Stimulated activated naive CD8-positive, alpha-beta T cell treated with anti-CD3 and anti-CD28 coated beads, Interleukin-15, Interleukin-2, amounts not matched to agents 100 ng/mL and 50 ng/mL, for 24 hours (primary cell): ENCODE measurements around the gene PPP2R2D.

Experiments used
- H3K27ac Mint-ChIP-seq: one replicate; pipeline ENCODE4 v1.8.0; 2021; ENCODE audit warnings: mild to moderate bottlenecking, mixed read lengths
- H3K27me3 Mint-ChIP-seq: one replicate; pipeline ENCODE4 v1.8.0; 2021; ENCODE audit warnings: mixed read lengths
- H3K36me3 Mint-ChIP-seq: one replicate; pipeline ENCODE4 v1.8.0; 2021; ENCODE audit warnings: low read depth, mixed read lengths
- H3K4me1 Mint-ChIP-seq: one replicate; pipeline ENCODE4 v1.8.0; 2021; ENCODE audit warnings: low read depth, mixed read lengths
- H3K4me3 Mint-ChIP-seq: one replicate; pipeline ENCODE4 v1.8.0; 2021; ENCODE audit warnings: mild to moderate bottlenecking, mixed read lengths
- H3K9me3 Mint-ChIP-seq: one replicate; pipeline ENCODE4 v1.8.0; 2021; ENCODE audit warnings: mixed read lengths

PPP2R2D gene

GRCh38 chr10:131998845-131999681, 98.3 kb downstream of the PPP2R2D start:
- H3K9me3 Mint-ChIP-seq, result no peaks in the 10 kb centered on the region
- H3K27ac Mint-ChIP-seq, result no peak overlapping the region
- no peaks in the 10 kb centered on the region for H3K27me3 Mint-ChIP-seq
- H3K4me1 Mint-ChIP-seq, result no peaks in the 10 kb centered on the region
- H3K36me3 Mint-ChIP-seq, result no peaks in the 10 kb centered on the region
- H3K4me3 Mint-ChIP-seq, result no peak overlapping the region

- H3K4me3 Mint-ChIP-seq, result no peak overlapping the region
- H3K27me3 Mint-ChIP-seq, result no peaks in the 10 kb centered on the region
- H3K36me3 Mint-ChIP-seq, result no peaks in the 10 kb centered on the region
- peaks cover 5% of the 10 kb centered on the region for H3K9me3 Mint-ChIP-seq
- H3K4me1 Mint-ChIP-seq, result peaks cover 8% of the 10 kb centered on the region
- no peak overlapping the region for H3K27ac Mint-ChIP-seq
Measured at GRCh38 chr10:132001238-132001972, 100.6 kb downstream of the PPP2R2D start.

- H3K27ac Mint-ChIP-seq, result no peak overlapping the region
- H3K36me3 Mint-ChIP-seq, result no peaks in the 10 kb centered on the region
- peaks cover 5% of the 10 kb centered on the region for H3K9me3 Mint-ChIP-seq
- H3K4me1 Mint-ChIP-seq, result peaks cover 8% of the 10 kb centered on the region
- H3K27me3 Mint-ChIP-seq, result no peaks in the 10 kb centered on the region
- H3K4me3 Mint-ChIP-seq, result no peak overlapping the region
Measured at GRCh38 chr10:132002004-132002403, 101.2 kb downstream of the PPP2R2D start.

- H3K36me3 Mint-ChIP-seq, result no peaks in the 10 kb centered on the region
- H3K27me3 Mint-ChIP-seq, result no peaks in the 10 kb centered on the region
- H3K9me3 Mint-ChIP-seq, result peaks cover 5% of the 10 kb centered on the region
- no peak overlapping the region for H3K4me3 Mint-ChIP-seq
- H3K4me1 Mint-ChIP-seq, result peaks cover 8% of the 10 kb centered on the region
- H3K27ac Mint-ChIP-seq, result no peak overlapping the region
Measured at GRCh38 chr10:132003282-132003924, 102.6 kb downstream of the PPP2R2D start.

GRCh38 chr10:132004052-132004451, 103.2 kb downstream of the PPP2R2D start:
- Mint-ChIP-seq H3K27ac (no peak overlapping the region), H3K4me3 (no peak overlapping the region), H3K27me3 (no peaks in the 10 kb centered on the region), H3K36me3 (no peaks in the 10 kb centered on the region), H3K9me3 (peaks cover 5% of the 10 kb centered on the region), H3K4me1 (peaks cover 8% of the 10 kb centered on the region)

GRCh38 chr10:132005147-132005546, 104.3 kb downstream of the PPP2R2D start:
- peaks cover 5% of the 10 kb centered on the region for H3K27me3 Mint-ChIP-seq
- peaks cover 5% of the 10 kb centered on the region for H3K9me3 Mint-ChIP-seq
- H3K4me1 Mint-ChIP-seq, result peaks cover 8% of the 10 kb centered on the region
- H3K36me3 Mint-ChIP-seq, result no peaks in the 10 kb centered on the region
- no peak overlapping the region for H3K27ac Mint-ChIP-seq
- no peak overlapping the region for H3K4me3 Mint-ChIP-seq

- no peaks in the 10 kb centered on the region for H3K36me3 Mint-ChIP-seq
- H3K27me3 Mint-ChIP-seq, result peaks cover 7% of the 10 kb centered on the region
- no peak overlapping the region for H3K27ac Mint-ChIP-seq
- H3K9me3 Mint-ChIP-seq, result peaks cover 5% of the 10 kb centered on the region
- H3K4me1 Mint-ChIP-seq, result peaks cover 8% of the 10 kb centered on the region
- H3K4me3 Mint-ChIP-seq, result no peak overlapping the region
Measured at GRCh38 chr10:132006966-132007365, 106.2 kb downstream of the PPP2R2D start.

- no peak overlapping the region for H3K27ac Mint-ChIP-seq
- no peaks in the 10 kb centered on the region for H3K36me3 Mint-ChIP-seq
- no peak overlapping the region for H3K4me3 Mint-ChIP-seq
Measured at GRCh38 chr10:132007681-132008080, 106.9 kb downstream of the PPP2R2D start.

More at GRCh38 chr10:132007681-132008080, 106.9 kb downstream of the PPP2R2D start:
- H3K27me3 Mint-ChIP-seq, result peaks cover 7% of the 10 kb centered on the region
- H3K4me1 Mint-ChIP-seq, result peaks cover 8% of the 10 kb centered on the region
- H3K9me3 Mint-ChIP-seq, result peaks cover 5% of the 10 kb centered on the region
